GM23338 (cell line): ENCODE data around the gene GRWD1.

Experiments used
- CREB1 ChIP-seq: fragments of 250-450 bp; sonication (Bioruptor Pico); IDR thresholded peaks from 2 replicates; pipeline ENCODE4 v1.5.0; 2020; ENCODE audit warnings: low read depth, mild to moderate bottlenecking, moderate library complexity
- CTCF ChIP-seq, 2 experiments: fragments of 200-600 bp in 1 of 2; sonication (generic) in 1 of 2; conservative IDR thresholded peaks; 2 replicates each; pipeline versions ENCODE4 v1.5.1 to v1.6.1; 2016 to 2017; ENCODE audit warnings: antibody characterized with exemption in 2 of 2, low read depth in 2 of 2, mild to moderate bottlenecking in 2 of 2, moderate library complexity in 1 of 2
- EZH2 ChIP-seq: fragments of 200-600 bp; sonication (generic); IDR thresholded peaks from one replicate; pipeline ENCODE4 v1.8.0; 2017; ENCODE audit warnings: antibody characterized with exemption, mild to moderate bottlenecking, low read depth; ENCODE audit not compliant: unreplicated experiment
- EZH2phosphoT487 ChIP-seq: fragments of 200-600 bp; sonication (generic); IDR thresholded peaks from one replicate; pipeline ENCODE4 v1.8.1; 2018; ENCODE audit warnings: antibody characterized with exemption; ENCODE audit not compliant: unreplicated experiment
- NANOG ChIP-seq: IDR thresholded peaks from 2 replicates; pipeline ENCODE4 v1.6.1; 2016; ENCODE audit warnings: antibody characterized with exemption, borderline replicate concordance
- POLR2AphosphoS5 ChIP-seq: IDR thresholded peaks from 2 replicates; pipeline ENCODE4 v1.6.1; 2016; ENCODE audit warnings: antibody characterized with exemption, low read depth
- REST ChIP-seq: IDR thresholded peaks from one replicate; pipeline ENCODE4 v1.6.1; 2018; ENCODE audit warnings: antibody characterized with exemption; ENCODE audit not compliant: unreplicated experiment
- STAT1 ChIP-seq: IDR thresholded peaks from one replicate; pipeline ENCODE4 v1.6.1; 2016; ENCODE audit warnings: antibody characterized with exemption; ENCODE audit not compliant: unreplicated experiment
- ZNF114 ChIP-seq: fragments of 250-450 bp; sonication (Bioruptor Pico); IDR thresholded peaks from 2 replicates; pipeline ENCODE4 v1.5.0; 2020; ENCODE audit warnings: mild to moderate bottlenecking, moderate library complexity
- ZNF331 ChIP-seq: fragments of 250-450 bp; sonication (Bioruptor Pico); IDR thresholded peaks from 2 replicates; pipeline ENCODE4 v1.5.0; 2020; ENCODE audit warnings: low read depth, mild to moderate bottlenecking, moderate library complexity

GRCh38 chr19:48428670-48429069 is 17.1 kb upstream of the GRWD1 start:
- TF ChIP-seq CTCF (conservative IDR thresholded peaks at IDR 0.05; ENCODE audit: low read depth in 2 of 2) (no peak), REST (no peak), EZH2 (no peak), POLR2AphosphoS5 (no peak), EZH2phosphoT487 (no peak), CREB1 (CRISPR knock-in tag) (no peak), STAT1 (no peak), ZNF114 (no peak), ZNF331 (CRISPR knock-in tag) (no peak), NANOG (no peak)
